Measurements from ENCODE around the gene HYAL2.

HYAL2 gene

DNA sequence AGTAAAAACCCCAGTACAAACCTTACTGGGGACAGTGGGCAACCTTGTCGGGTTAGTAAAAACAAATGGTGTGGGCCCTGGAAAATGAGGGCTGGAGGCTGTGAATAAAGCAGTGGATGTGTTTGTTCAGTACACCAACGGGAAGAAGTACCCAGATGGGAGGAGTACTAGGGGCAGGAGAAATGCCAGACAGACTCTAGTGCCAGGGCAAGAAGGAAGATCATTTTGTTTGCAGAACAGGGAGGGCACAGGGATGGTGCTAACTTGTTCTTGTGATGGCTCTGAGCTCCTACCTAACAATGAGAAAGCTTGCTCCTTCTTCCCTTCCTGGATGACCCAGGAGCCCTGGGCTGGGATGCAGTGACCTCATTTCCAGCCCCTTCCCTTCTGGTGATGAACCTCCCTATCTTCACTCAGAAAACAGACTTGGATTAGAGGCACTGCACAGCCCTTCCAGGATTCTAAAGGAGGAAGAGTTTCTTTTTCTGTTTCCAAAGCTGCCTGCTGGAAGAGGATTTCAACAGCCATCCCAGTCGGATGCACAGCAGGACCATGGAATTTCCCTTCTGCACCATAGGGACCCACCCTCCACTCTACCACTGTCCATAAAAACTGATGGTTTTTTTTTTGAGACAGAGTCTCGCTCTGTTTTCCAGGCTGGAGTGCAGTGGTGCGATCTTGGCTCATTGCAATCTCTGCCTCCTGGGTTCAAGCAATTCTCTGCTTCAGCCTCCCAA lies 12.0 kb upstream of the HYAL2 start:
- CTCF ChIA-PET: interaction anchor here (1.0 to 2.3 kb wide), 4 partner anchors 10 to 88 kb away, joined by 3 to 12 read pairs (median 5); no protein-coding TSS in a partner anchor
- TF ChIP-seq, protein P1, sequence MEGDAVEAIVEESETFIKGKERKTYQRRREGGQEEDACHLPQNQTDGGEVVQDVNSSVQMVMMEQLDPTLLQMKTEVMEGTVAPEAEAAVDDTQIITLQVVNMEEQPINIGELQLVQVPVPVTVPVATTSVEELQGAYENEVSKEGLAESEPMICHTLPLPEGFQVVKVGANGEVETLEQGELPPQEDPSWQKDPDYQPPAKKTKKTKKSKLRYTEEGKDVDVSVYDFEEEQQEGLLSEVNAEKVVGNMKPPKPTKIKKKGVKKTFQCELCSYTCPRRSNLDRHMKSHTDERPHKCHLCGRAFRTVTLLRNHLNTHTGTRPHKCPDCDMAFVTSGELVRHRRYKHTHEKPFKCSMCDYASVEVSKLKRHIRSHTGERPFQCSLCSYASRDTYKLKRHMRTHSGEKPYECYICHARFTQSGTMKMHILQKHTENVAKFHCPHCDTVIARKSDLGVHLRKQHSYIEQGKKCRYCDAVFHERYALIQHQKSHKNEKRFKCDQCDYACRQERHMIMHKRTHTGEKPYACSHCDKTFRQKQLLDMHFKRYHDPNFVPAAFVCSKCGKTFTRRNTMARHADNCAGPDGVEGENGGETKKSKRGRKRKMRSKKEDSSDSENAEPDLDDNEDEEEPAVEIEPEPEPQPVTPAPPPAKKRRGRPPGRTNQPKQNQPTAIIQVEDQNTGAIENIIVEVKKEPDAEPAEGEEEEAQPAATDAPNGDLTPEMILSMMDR (IDR thresholded peaks at IDR 0.05; ENCODE audit: control extremely low read depth, extremely low read depth, low read depth, missing control alignments): no peak
- DNase-seq (ENCODE audit: extremely low spot score): no peak
- POLR2A ChIA-PET: no interaction called here

DNA sequence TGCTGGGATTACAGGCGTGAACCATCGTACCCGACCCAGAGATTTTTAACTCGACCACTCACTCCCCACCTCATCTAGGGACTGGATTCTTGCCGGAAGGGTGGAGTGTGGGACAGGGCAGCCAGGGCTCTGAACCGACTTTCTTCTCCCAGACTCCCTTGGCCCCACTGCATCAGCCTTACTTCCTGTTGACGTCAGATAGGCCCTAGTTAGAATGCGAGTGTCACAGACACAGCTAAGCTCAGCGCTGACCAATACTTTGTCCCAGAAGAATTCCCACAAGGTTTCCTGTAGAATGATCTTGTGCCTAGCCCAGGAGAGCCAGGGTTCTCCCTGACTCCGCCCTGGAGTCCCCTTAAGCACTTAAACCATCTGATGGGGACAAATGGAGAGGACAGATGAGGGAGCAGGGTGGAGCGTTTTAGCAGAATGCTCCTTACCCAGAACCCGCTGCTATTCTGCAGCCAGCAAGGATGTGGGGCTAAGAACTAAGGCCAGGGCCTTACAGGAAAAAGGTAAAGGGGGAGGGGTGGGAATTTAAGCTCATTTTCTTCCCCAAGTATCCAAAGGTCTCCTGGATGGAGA lies 11.3 kb upstream of the HYAL2 start:
- ChIA-PET POLR2A (no interaction called here), CTCF (interaction anchor here (1.0 to 2.3 kb wide), 4 partner anchors 9 to 87 kb away, joined by 3 to 12 read pairs (median 5); no protein-coding TSS in a partner anchor)
- no peak for DNase-seq (ENCODE audit: extremely low spot score)
- TF ChIP-seq, protein P1 (IDR thresholded peaks at IDR 0.05; ENCODE audit: control extremely low read depth, extremely low read depth, low read depth, missing control alignments): no peak

DNA sequence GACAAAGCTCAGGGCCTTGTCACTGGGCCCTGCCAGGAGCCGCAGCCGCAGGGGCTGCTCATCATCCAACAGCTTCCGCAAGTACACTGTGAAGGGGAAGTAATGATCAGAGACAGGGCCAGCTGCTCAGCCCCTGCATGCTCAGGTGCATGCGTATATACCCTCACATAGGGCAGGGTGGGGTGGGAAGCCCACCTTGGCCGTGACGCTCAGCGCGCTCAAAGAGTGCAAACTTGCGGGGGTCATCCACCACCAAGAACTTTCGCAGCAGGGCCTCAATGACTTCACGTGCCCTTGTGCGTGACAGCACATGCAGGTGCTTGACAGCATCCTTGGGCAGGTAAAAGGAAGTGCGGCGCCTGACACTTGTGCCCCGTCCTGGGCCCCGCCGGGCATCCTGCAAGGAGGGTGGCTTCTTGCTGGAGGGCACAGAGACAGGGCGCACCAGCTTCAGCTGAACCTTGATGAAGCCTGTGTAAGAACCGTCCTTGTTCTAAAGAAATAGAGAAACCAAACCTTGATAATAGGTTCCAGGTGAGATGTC lies 8.9 kb upstream of the HYAL2 start:
- POLR2A ChIA-PET: interaction anchor here (0.6 kb wide), 1 partner anchor 937 kb away, joined by 5 read pairs; no protein-coding TSS in a partner anchor
- no peak for DNase-seq (ENCODE audit: extremely low spot score)

DNA sequence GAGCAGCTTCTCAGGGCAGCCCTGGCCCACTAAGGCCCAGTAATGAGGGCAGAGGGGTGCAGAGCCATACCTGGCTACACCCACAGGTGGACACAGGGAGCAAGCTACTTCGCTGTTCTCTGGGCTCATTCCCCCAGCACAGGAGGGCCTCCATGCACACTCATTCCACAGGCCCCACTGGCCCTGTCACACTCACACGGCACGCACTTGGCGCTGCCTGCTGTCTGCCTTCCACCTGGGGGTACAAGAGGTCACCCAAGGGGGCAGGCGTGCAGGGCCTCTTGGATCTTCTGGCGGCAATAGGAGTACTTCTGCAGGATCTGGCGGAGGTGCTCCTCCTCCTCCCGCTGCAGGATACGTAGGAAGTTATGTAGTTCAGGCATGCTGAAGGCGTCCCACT lies 7.8 kb upstream of the HYAL2 start:
- no peak for DNase-seq (ENCODE audit: extremely low spot score)
- CTCF ChIA-PET: interaction anchor here (1.5 to 2.7 kb wide), 2 partner anchors 10 to 17 kb away, joined by 4 to 5 read pairs; no protein-coding TSS in a partner anchor
- TF ChIP-seq, protein P1 (IDR thresholded peaks at IDR 0.05; ENCODE audit: control extremely low read depth, extremely low read depth, low read depth, missing control alignments): no peak
- POLR2A ChIA-PET: no interaction called here

More for the DNA sequence above, 8.9 kb upstream of the HYAL2 start:
- TF ChIP-seq, protein P1 (IDR thresholded peaks at IDR 0.05; ENCODE audit: control extremely low read depth, extremely low read depth, low read depth, missing control alignments): no peak
- CTCF ChIA-PET: interaction anchor here (1.3 to 1.5 kb wide), 2 partner anchors 16 to 71 kb away, joined by 4 read pairs; no protein-coding TSS in a partner anchor

DNA sequence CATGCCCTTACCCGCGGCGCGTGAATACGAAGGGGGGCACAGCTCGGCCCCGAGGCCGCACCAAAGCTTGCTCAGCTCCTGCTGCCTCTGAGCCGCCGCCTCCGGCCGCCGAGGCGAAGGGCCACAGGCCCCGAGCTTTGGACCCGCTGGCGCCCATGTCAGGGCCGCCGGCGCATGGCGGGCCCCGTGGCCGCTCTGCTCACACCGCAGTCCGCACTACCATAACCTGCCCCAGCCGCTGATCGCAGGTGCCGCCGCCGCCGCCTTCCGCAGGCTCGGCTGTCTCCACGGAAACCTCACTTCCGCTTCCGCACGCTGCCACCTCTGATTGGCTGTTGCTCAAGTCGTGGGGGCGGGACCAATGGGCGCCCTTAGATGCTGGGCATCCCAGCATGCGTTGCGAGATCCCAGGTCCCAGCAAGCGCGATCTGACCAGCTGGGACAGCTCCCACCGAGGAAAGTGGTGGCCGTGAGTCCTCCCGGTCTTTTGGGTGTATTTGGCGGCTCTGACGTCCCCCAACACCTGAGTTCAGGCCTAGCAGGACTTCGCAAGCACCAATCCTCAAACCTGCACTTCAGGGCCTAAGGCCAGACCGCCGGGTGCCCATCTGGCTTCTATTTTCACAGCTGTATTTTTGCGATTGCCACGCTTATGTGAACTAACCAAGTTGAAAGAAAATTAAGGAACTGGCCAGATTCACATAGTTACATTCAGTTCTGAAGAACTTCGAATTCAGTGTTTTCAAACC lies 5.6 kb upstream of the HYAL2 start, which contains the start of gene TUSC2:
Gene TUSC2, minus strand, starts transcription at position 281 of the 749 bp plus-strand sequence. Its CDS starts 124 bp downstream, at position 157.
- CTCF ChIA-PET: interaction anchor here (1.0 to 2.7 kb wide), 11 partner anchors 8 to 82 kb away, joined by 3 to 5 read pairs (median 3); no protein-coding TSS in a partner anchor
- TF ChIP-seq, protein P1 (IDR thresholded peaks at IDR 0.05; ENCODE audit: control extremely low read depth, extremely low read depth, low read depth, missing control alignments): no peak

More for the DNA sequence above, 5.6 kb upstream of the HYAL2 start, which contains the start of gene TUSC2:
- POLR2A ChIA-PET: interaction anchor here (0.7 to 2.5 kb wide), 5 partner anchors 9 to 109 kb away, joined by 4 to 30 read pairs (median 5); partner anchors contain the start of genes CYB561D2 and NPRL2
- peak; percentile 97 for DNase-seq (ENCODE audit: extremely low spot score)
